ENCODE results near the gene SYT15.
"Not testable (repeated sequence)": the region's sequence is repeated elsewhere in the genome, so short reads cannot be mapped to it uniquely, and the experiment has no call there.

SYT15 gene

GRCh38 chr10:46584196-46584595 lies 5.3 kb downstream of the SYT15 start:
- FAIRE-seq; DNase-seq (ENCODE audit: insufficient read length, low spot score): not testable (repeated sequence)

- DNase-seq (ENCODE audit: insufficient read length, low spot score); FAIRE-seq: not testable (repeated sequence)
These were observed 6.3 kb downstream of the SYT15 start for GRCh38 chr10:46585246-46585645.

DNA sequence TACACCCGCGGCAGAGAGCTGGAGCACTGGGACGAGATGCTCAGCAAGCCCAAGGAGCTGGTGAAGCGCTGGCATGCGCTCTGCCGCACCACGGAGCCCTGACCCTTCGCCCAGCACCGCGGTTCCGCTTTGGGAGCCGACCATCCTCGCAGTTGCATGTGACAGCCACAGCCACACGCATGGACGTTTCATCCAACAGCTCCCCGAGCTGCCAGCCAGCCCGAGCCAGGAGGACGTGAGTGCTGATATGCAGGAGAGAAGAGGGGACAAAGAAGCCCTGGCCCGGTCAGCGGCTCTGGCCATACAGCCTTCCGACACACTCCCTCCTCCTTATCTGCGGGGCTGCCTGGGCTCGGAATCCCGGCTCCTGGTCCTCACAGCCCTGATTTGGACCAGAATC lies 8.6 kb downstream of the SYT15 start:
- not testable (repeated sequence) for FAIRE-seq; DNase-seq (ENCODE audit: insufficient read length, low spot score)

- peak; percentile 65 for FAIRE-seq
- DNase-seq (ENCODE audit: insufficient read length, low spot score) = not testable (repeated sequence)
These were observed 9.3 kb downstream of the SYT15 start for GRCh38 chr10:46588221-46588620.

DNA sequence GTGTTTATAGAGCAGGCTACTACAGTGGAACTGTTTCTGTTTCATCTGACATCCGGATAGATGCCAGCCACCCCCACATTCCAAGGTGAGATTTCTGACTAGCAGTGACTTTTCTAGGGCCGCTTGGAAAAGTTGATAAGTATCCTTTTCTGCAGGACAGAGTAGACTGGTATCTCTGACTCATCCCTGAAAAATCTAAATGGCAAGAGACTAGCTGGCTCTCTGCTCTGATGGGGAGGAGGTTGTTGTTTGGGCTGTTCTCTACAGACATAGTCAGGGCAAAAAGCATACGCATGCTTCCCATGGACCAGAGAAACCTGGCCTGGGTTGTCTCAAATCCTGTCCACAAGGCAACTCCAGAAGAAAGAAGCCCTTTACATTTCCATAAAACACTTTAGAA lies 10.7 kb downstream of the SYT15 start:
- DNase-seq (ENCODE audit: insufficient read length, low spot score); FAIRE-seq: not testable (repeated sequence)

DNA sequence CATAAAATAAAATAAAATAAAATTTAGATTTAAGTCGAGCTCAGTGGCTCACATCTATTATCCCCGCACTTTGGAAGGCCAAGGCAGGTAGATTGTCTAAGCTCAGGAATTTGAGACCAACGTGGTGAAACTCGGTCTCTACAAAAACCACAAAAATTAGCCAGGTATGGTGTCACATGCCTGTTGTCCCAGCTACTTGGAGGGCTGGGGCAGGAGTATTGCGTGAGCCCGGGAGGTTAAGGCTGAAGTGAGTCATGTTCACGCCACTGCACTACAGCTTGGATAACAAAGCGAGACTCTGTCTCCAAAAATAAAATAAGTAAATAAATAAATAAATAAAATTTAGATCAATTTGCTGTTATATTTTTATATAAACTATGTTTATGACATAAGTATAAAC lies 12.1 kb downstream of the SYT15 start:
- not testable (repeated sequence) for FAIRE-seq; DNase-seq (ENCODE audit: insufficient read length, low spot score)

DNA sequence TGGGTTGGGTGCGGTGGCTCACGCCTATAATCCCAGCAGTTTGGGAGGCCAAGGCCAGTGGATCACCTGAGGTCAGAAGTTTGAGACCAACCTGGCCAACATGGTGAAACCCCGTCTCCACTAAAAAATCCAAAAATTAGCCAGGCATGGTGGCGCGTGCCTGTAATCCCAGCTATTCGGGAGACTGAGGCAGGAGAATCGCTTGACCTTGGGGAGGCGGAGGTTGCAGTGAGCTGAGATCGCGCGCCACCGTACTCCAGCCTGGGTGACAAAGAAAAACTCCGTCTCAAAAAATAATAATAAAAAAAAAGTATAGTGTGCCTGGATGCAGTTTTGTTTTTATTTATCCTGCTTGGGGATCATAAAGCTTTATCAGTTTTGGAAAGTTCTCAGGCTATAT lies 14.4 kb downstream of the SYT15 start:
- FAIRE-seq; DNase-seq (ENCODE audit: insufficient read length, low spot score): not testable (repeated sequence)

GRCh38 chr10:46594453-46595063 lies 15.6 kb downstream of the SYT15 start:
- DNase-seq (ENCODE audit: insufficient read length, low spot score); FAIRE-seq: not testable (repeated sequence)

DNA sequence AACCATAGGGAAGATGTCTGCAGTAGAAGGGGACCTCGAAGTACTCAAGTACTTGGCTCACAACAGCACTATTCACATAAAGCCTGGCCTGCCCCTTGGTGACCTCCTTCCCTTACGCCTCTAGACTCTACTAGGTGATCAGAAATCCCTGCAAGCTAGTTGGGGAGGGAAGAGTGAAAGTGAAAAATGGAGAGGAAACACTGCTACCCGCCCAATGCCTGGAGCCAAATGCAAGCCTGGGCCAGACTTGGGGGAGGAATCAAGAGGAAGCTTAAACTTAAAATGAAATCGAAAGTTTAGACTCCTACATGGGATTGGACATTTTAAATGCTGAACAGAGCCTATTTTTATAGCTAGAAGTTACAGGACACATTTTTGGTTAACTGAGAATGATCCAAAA lies 17.6 kb downstream of the SYT15 start:
- DNase-seq (ENCODE audit: insufficient read length, low spot score); FAIRE-seq: not testable (repeated sequence)

DNA sequence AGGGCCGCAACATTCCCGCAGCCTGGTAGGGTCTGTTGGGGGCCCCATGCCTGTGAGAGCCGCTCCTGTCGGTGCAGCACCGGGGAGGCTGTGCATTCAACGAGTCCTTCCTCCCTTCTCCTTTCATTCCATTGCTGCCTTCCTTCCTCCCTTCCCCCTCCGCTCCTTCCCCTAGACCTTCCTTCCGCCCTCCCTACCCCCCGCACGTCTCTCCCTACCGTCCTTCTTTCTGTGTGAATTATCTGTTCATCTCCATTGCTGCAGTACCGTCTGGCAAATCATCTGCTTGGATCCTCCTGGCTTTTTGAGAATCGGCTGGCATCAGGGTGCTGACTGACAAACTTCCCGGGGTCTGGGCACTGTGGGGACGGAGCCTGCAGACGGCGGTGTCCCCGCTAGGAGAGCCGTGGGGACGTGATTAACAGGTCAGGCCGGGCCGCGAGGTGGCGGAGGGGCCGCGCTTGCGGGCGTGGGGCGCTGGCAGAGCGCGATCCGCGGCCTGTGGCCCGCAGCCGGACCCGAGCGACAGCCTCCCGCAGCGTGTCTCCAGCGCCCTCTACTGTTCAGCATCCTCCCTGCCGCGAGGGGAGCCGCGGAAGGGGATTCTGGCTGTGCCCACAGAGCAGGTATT lies 18.8 kb downstream of the SYT15 start:
- FAIRE-seq = peak; percentile 93
- DNase-seq (ENCODE audit: insufficient read length, low spot score) = not testable (repeated sequence)

GRCh38 chr10:46600516-46600915 lies 21.6 kb downstream of the SYT15 start:
- FAIRE-seq; DNase-seq (ENCODE audit: insufficient read length, low spot score): not testable (repeated sequence)

- not testable (repeated sequence) for FAIRE-seq; DNase-seq (ENCODE audit: insufficient read length, low spot score)
These were observed 36.6 kb downstream of the SYT15 start for GRCh38 chr10:46615540-46615939.

GRCh38 chr10:46616227-46616626 lies 37.3 kb downstream of the SYT15 start:
- DNase-seq (ENCODE audit: insufficient read length, low spot score); FAIRE-seq: not testable (repeated sequence)

DNA sequence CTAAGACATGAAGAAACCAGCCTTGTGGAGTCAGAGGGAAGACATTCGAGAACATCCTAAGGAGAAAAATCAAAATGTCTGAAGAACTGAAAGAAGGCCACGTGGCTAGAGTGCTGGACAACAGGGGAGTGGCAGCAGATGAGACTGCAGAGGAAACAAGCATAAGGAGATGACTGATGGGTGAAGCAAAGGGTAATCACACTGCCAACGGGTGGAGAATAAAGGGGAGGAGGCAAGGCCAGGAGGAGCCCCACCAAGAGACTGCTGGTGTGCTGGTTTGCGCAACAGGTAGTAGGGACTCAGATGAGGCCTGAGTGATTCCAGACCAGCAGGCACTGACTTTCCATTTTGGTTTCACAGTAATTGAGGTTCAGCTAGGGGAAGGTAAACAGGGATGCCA lies 38.2 kb downstream of the SYT15 start:
- DNase-seq (ENCODE audit: insufficient read length, low spot score); FAIRE-seq: not testable (repeated sequence)

DNA sequence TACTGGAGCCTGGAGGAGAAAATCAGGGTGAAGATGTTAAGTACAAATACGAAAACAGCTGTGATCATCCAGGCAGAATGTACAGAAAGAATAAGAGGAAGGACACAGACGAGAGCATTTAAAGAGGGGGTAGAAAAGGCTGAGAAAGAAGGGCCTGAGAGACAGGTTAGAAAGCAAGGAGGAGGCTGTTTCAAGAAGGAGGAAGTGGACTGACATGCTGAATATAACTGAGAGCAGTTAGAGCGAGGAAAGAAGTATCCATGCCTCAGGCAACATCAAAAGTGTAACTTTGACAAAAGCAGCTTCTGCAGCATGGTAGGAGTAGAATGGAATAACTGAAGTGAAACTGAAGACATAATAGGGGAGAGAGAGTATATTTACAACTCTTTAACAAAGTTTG lies 39.0 kb downstream of the SYT15 start:
- DNase-seq (ENCODE audit: insufficient read length, low spot score); FAIRE-seq: not testable (repeated sequence)

DNA sequence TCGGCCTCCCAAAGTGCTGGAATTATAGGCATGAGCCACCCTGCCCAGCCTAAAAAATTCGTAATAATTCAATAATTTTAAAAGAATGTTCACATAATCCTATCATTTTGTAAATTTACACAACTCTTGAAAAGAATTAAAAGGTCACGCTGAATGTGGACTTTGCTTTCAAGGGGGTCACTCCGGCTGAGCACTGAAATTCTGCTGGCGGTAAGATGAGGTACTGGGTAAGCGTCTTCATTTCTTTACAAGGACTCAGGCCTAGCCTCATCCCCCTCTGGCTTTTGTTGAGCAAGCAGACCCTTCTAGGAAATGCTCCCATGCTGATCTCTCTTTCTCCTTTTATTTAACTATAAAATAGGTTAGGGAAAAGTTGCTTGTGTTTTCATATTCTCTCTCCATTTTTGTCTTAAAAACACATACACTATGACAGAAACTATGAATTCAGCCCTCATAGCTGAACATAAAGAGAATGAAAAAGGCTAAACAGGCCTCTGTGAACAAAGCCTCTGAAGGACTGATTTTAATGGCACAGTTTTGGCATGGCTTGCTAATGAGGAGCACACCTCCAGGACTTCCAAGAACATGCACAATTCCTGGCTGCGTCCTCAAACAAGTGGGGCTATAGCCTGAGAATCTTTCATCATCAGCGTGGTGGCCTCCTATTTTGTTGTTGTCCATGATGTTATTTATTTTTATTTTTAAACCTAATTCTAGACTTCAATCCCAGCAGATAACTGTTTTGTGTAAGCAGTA lies 45.1 kb downstream of the SYT15 start:
- DNase-seq (ENCODE audit: insufficient read length, low spot score); FAIRE-seq: not testable (repeated sequence)

- FAIRE-seq; DNase-seq (ENCODE audit: insufficient read length, low spot score): not testable (repeated sequence)
These were observed 50.9 kb downstream of the SYT15 start for GRCh38 chr10:46629805-46630204.

GRCh38 chr10:46630816-46631215 lies 51.9 kb downstream of the SYT15 start:
- DNase-seq (ENCODE audit: insufficient read length, low spot score); FAIRE-seq: not testable (repeated sequence)

GRCh38 chr10:46631683-46632082 lies 52.8 kb downstream of the SYT15 start:
- not testable (repeated sequence) for FAIRE-seq; DNase-seq (ENCODE audit: insufficient read length, low spot score)

DNA sequence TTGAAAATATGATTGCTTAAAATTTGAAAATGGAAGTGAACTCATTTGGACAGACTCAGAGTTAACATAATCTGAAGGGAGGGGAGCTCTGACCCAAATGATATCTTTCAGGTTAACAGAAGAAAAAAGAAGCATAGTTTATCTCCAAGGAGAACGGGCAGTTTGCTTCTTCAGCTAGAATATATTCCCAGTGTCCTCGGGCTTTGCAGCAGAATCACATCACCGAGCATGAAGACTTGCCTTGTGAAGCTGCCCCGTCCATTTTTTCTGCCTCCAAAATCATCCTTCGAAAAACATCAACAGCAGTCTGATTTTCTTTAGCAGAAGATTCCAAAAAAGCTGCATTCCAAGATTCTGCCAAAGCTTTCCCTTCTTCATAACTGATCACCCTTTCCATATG lies 55.8 kb downstream of the SYT15 start:
- not testable (repeated sequence) for FAIRE-seq; DNase-seq (ENCODE audit: insufficient read length, low spot score)

- not testable (repeated sequence) for DNase-seq (ENCODE audit: insufficient read length, low spot score); FAIRE-seq
These were observed 56.5 kb downstream of the SYT15 start for GRCh38 chr10:46635364-46635959.
